Measurements from ENCODE around the gene FALEC. TPM values are rescaled to one million over a fixed set of nuclear protein-coding genes. Genes with fewer than 3 reads are reported as not detected.

The FALEC gene
- 0.49 TPM in 1 of 2 replicates, not detected in the other for total RNA-seq

DNA sequence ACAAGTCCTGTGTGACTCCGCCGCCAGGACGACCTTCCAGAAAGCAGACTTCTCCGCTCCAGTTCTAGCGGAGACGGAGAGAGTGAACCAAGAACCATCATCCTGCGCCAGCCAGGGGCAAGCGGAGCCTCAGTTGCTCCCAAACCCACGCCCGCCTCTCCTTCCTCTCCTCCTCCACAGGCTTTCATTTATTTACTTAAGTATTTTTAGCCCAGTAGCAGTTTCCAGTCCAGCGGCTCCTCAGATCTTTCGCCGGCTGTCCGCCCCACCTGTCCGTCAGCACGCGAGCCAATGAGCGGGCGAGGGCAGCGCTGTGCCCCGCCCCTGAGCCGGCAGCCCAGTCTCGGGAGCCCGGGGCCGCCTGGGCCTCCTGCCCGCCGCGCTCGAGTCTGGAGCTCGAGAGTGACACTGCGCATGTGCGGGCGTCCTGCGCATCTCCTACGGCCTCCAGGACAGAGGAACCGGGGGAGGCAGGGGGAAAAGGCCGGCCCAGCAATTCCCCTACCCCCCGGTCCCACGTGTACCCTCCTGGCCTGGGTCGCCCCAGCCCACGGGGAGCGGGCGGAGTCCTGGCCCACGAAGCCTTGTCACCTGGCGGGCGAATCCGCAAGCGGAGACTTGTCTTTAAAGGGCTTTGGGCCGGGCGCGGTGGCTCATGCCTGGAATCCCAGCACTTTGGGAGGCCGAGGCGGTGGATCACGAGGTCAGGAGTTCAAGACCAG lies at the start of gene FALEC:
TSS of gene FALEC (plus strand) at position 425 of the 722 bp plus-strand sequence.

DNA sequence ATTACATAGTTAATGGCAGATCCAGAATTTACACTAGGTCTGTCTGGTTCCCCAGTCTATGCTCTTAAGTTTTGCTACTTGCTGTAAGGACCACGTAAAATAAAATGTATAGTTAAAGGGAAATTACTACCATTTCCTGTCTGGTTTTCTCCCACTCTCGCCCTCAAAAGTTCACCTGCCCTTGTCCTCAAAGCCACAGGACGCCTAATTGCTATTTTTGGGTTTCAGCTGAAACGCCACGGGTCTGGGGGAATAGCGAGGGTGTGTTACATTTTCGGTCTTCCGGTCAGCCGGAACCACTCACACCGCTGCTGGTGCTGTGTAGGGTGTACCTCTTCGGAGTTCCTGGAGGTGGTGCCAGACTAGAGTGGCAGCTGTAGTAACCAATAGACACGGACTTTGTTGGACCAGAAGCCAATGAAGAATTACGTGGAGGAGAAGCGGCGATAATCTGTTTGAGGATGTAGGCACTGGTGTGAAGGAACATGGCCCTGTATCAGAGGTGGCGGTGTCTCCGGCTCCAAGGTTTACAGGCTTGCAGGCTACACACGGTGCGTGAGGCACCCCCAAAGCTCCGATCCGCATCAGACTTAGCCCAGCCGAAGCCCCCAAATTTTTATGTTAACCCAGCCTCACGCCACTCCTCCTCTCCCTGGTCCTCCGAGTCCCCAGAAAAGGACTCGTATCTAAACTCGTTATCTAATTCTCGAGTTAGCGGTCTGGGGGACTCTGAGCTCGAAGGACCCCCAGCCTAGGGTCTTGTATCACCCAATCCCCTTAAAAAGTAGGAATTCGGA lies 28.4 kb upstream of the FALEC start, which contains the start of gene TARS2:
TSS of gene TARS2 (plus strand) at position 454 of the 797 bp plus-strand sequence. CDS start at position 486, 32 bp downstream.

DNA sequence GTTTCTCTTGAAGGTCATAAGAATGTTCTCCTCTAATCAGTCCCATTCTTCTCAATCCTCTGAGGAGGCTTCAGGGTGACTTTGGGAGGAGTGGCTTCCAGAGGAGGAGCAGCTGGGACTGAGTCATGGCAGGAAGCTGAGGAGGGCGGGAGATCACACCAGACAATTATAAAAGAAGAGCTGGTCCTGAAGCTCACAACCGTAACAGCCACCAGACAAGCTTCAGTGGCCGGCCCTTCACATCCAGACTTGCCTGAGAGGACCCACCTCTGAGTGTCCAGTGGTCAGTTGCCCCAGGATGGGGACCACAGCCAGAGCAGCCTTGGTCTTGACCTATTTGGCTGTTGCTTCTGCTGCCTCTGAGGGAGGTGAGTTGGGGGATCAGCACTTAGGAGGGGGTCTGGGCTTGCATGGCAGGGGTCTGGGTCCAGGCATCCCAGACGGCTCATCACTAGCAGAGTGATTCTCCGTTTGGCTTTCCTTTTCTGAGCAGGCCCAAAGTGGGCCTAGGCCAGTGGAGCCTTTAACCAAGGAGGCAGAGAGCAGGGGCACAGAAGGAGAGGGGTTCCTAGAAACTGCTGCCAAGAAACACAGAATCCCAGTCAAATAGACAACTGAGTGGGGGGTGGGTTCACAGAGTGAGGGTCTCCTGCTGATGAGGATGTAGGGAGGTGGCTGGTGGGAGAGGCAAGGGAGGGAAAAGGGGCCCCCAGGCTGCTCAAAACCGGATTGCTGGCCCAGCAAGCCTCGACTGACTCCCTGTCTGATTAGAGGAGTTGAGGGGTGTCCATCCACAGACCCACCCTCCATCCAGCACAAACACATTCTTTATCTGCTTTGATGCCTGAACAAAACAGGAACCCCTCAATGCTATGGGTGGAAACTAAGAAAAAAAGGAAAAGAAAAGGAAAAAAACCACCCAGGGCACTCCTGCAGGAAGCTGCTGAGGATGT lies 7.4 kb upstream of the FALEC start, which contains the start of gene ECM1:
TSS of gene ECM1 (plus strand) at position 198 of the 953 bp plus-strand sequence. CDS start at position 299, 101 bp downstream.

DNA sequence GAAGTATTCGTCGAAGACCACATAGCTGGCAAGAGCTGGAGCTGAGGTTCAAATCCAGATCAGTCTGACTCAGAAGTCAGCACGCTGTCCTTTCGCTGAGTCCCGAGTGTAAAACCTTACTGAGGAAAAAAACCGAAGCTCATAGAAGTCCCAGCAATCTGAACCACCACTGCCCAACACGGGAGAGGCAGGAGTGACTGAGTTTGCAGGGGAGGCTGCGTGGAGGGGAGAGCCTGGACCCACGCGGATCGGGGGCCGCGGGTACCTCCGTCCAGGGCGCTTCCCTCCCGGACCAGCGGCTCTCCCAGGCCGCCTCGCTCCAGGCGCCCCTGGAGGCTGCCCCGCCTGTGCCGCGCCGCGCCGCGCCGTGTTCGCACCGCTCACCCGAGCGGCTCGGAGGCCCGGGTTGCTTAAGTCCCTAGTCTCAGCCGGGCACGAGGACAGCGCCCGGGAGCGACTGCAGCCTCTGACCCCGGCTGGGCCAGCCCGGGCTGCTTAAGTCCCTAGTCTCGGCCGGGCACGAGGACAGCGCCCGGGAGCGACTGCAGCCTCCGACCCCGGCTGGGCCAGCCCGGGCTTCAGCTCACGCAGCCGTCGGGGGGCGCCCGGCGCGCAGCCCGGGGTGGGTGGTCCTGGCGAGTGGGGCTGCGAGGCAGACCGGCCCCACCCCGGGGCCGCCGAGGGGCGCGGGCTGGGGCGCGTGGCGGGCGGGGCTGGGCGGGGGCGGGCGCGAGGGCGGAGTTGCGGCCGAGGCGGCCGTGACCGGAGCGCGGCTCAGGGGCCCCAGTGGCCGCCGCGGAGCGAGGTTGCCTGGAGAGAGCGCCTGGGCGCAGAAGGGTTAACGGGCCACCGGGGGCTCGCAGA lies 33.3 kb downstream of the FALEC start, which contains the start of gene ADAMTSL4:
TSS of gene ADAMTSL4 (plus strand) at position 777 of the 864 bp plus-strand sequence. CDS start 2,881 bp downstream, outside the sequence.

DNA sequence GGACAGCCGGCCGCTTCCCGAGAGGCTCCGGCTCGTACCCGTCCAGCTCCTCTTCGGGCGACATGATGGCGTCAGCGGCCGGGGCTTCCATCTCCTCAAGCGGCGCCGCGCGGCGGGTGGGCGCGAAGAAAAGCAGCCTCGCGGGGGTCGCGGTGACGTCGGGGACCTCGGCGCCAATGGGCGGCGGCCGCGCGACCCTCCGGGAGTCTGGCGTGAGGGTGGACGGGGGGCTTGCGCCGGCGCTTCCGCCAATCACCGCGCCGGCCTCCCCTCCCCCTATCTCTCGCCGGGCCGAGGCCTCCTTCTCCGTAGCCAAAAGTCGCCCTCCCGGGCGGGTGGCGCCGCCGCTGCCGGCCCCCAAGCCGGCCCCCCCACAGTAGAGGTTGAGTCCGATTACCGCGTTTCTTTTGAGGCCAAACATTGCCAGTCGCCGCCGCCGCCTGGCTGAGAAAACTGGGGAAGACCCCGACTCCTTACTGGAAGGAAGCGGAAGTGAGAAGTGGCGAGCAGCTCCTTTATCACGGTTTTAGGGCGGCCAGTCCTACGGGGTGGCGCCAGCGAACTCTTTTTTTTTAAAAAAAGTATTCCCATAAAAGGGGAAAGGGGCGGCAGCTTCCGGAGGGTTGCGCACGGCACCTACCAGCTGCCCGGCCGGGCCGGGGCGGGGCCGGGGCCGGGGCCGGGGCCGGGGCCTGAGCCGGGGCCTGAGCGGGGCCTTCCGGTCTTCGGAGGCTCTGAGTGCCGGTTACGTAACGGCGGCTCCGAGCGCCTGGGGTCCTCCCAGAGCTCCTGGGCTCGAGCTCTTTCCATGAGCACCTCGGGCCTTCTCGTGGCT lies 63.8 kb downstream of the FALEC start, which contains the start of gene MCL1:
TSS of gene MCL1 (minus strand) at position 501 of the 835 bp plus-strand sequence. CDS start at position 421, 80 bp downstream.

Other genes starting within 250 kb of the FALEC start
- gene APH1A, start 246.7 kb upstream of the FALEC start, total RNA-seq = 109 and 126 TPM in 2 replicates
- 1.5 and 2.4 TPM in 2 replicates for gene C1orf54, start 243.0 kb upstream of the FALEC start, total RNA-seq
- gene CIART, start 233.2 kb upstream of the FALEC start, total RNA-seq = 0.81 and 4.9 TPM in 2 replicates
- 37.9 and 43.8 TPM in 2 replicates for gene MRPS21, start 221.9 kb upstream of the FALEC start, total RNA-seq
- 16.0 and 21.3 TPM in 2 replicates for gene PRPF3, start 194.2 kb upstream of the FALEC start, total RNA-seq
- 9.3 and 14.5 TPM in 2 replicates for gene RPRD2, start 151.6 kb upstream of the FALEC start, total RNA-seq
- 20.5 and 20.7 TPM in 2 replicates for gene TARS2, start 28.3 kb upstream of the FALEC start, total RNA-seq
- gene ECM1, start 7.6 kb upstream of the FALEC start, total RNA-seq = 9.1 and 20.5 TPM in 2 replicates
- 0.98 and 5.8 TPM in 2 replicates for gene ADAMTSL4, start 33.7 kb downstream of the FALEC start, total RNA-seq
- 111 and 146 TPM in 2 replicates for gene MCL1, start 63.9 kb downstream of the FALEC start, total RNA-seq
- gene ENSA, start 113.9 kb downstream of the FALEC start, total RNA-seq = 83.4 and 138 TPM in 2 replicates
- 13.2 and 13.5 TPM in 2 replicates for gene GOLPH3L, start 181.4 kb downstream of the FALEC start, total RNA-seq
- not detected in 2 replicates for gene HORMAD1, start 205.1 kb downstream of the FALEC start, total RNA-seq

All from mesangial cell (primary cell).